HEK293T (cell line): ENCODE results near the gene UBE2QL1.

Source experiments
- CTCF ChIA-PET: fragments of 350-600 bp; formaldehyde crosslinking; extraction: SDS; loops from one replicate; lab custom pipeline; 2021; ENCODE audit warnings: antibody characterized with exemption, inconsistent platforms; lab: Yijun Ruan, JAX
- POLR2A ChIA-PET: fragments of 350-600 bp; formaldehyde crosslinking; extraction: SDS; loops from one replicate; lab custom pipeline; 2020; ENCODE audit warnings: antibody characterized with exemption, inconsistent platforms; lab: Yijun Ruan, JAX
- DNase-seq: peaks from one replicate; pipeline ENCODE4 v3.0.0; 2012; ENCODE audit warnings: mixed read lengths; ENCODE audit errors: extremely low spot score
- ARNT ChIP-seq: fragments of 450-650 bp; IDR thresholded peaks from 2 replicates; pipeline ENCODE4 v1.6.1; 2017; ENCODE audit warnings: mild to moderate bottlenecking
- BHLHE40 ChIP-seq: fragments of 450-650 bp; IDR thresholded peaks from 2 replicates; pipeline ENCODE4 v1.6.1; 2016; ENCODE audit warnings: mild to moderate bottlenecking, moderate library complexity, borderline replicate concordance
- CTBP1 ChIP-seq: fragments of 450-650 bp; IDR thresholded peaks from 2 replicates; pipeline ENCODE4 v1.6.1; 2016; ENCODE audit warnings: borderline replicate concordance
- ELF4 ChIP-seq: fragments of 450-650 bp; IDR thresholded peaks from 2 replicates; pipeline ENCODE4 v1.6.1; 2017; ENCODE audit warnings: antibody characterized with exemption
- FOXA1 ChIP-seq: fragments of 450-650 bp; IDR thresholded peaks from 2 replicates; pipeline ENCODE4 v1.6.1; 2016; ENCODE audit warnings: mild to moderate bottlenecking
- FOXK2 ChIP-seq: fragments of 450-650 bp; IDR thresholded peaks from 2 replicates; pipeline ENCODE4 v1.6.1; 2016; ENCODE audit warnings: mild to moderate bottlenecking
- FOXM1 ChIP-seq: fragments of 450-650 bp; IDR thresholded peaks from 2 replicates; pipeline ENCODE4 v1.6.1; 2017; ENCODE audit warnings: mild to moderate bottlenecking, borderline replicate concordance
- HDGF ChIP-seq: fragments of 450-650 bp; IDR thresholded peaks from 2 replicates; pipeline ENCODE4 v1.6.1; 2017; ENCODE audit warnings: antibody characterized with exemption, borderline replicate concordance
- L3MBTL2 ChIP-seq: fragments of 450-650 bp; conservative IDR thresholded peaks from 2 replicates; pipeline ENCODE4 v1.6.1; 2016; ENCODE audit warnings: mild to moderate bottlenecking
- LEF1 ChIP-seq: fragments of 450-650 bp; IDR thresholded peaks from 2 replicates; pipeline ENCODE4 v1.6.1; 2017; ENCODE audit warnings: mild to moderate bottlenecking, borderline replicate concordance
- NFRKB ChIP-seq: fragments of 450-650 bp; IDR thresholded peaks from 2 replicates; pipeline ENCODE4 v1.6.1; 2016; ENCODE audit warnings: mild to moderate bottlenecking, moderate library complexity
- PKNOX1 ChIP-seq: fragments of 450-650 bp; IDR thresholded peaks from 2 replicates; pipeline ENCODE4 v1.6.1; 2016
- SP1 ChIP-seq: fragments of 450-650 bp; IDR thresholded peaks from 2 replicates; pipeline ENCODE4 v1.6.1; 2017
- SUZ12 ChIP-seq: fragments of 450-650 bp; IDR thresholded peaks from 2 replicates; pipeline ENCODE4 v1.6.1; 2016; ENCODE audit warnings: mild to moderate bottlenecking
- TARDBP ChIP-seq: fragments of 450-650 bp; IDR thresholded peaks from 2 replicates; pipeline ENCODE4 v1.6.1; 2016
- ZNF384 ChIP-seq: fragments of 450-650 bp; IDR thresholded peaks from 2 replicates; pipeline ENCODE4 v1.6.1; 2016

Gene UBE2QL1

GRCh38 chr5:6495433-6496206, 47.0 kb downstream of the UBE2QL1 start:
- DNase-seq: no peak

DNA sequence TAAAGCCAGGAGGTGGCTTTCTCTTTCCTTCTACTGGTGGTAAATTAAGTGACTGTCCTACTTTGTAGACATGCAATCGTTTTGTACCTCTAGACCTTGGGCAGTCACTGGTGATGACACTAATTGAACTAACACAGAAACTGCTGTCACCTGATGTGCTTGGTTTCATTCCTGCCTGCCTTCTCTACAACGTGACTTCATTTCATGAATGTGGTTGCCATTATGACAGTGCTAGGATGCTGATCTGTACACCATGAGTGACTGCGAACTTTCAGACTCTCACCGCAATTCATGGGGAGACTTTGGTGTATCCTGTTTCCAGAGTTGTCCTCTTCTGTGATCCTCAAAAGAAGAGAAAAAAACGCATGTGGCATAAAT, 47.5 kb downstream of the UBE2QL1 start:
- no peak for DNase-seq
- TF ChIP-seq FOXM1 (no peak), FOXA1 (no peak), ELF4 (no peak), SUZ12 (no peak), NFRKB (no peak), CTBP1 (no peak), PKNOX1 (no peak), SP1 (no peak), LEF1 (no peak), FOXK2 (no peak), HDGF (no peak), BHLHE40 (no peak), ARNT (no peak)
- CTCF ChIA-PET: no interaction called here
- POLR2A ChIA-PET: no interaction called here

More at GRCh38 chr5:6495433-6496206, 47.0 kb downstream of the UBE2QL1 start:
- CTCF ChIA-PET: no interaction called here
- POLR2A ChIA-PET: no interaction called here
- TF ChIP-seq FOXM1 (no peak), ARNT (no peak), ZNF384 (no peak), LEF1 (no peak), FOXK2 (no peak), HDGF (no peak), CTBP1 (no peak), FOXA1 (no peak), BHLHE40 (no peak), NFRKB (no peak), TARDBP (no peak), L3MBTL2 (no peak), PKNOX1 (no peak)

DNA sequence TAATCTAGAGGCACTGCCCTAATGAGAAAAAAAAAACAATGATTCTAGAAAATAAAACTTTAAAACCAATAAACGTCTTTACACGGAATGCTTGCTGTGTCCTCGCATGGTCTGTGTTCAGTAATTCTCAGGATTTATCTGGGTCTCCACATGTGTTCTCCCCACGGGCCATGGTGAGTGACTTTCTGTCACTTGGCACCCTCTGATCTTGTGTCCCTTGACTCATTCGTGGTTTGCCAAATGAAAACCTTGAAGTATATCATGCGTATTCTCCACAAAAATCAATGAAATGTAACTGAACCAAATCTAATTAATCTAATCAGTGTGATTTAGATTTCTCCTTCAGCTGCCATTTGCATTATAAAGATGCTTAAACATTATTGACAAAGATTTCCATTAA, 48.0 kb downstream of the UBE2QL1 start:
- CTCF ChIA-PET: no interaction called here
- DNase-seq: no peak
- TF ChIP-seq ARNT (no peak), SP1 (no peak), PKNOX1 (no peak), ELF4 (no peak), HDGF (no peak), L3MBTL2 (no peak), FOXA1 (no peak), ZNF384 (no peak), BHLHE40 (no peak), TARDBP (no peak), CTBP1 (no peak), SUZ12 (no peak), FOXM1 (no peak), NFRKB (no peak), FOXK2 (no peak), LEF1 (no peak)
- POLR2A ChIA-PET: no interaction called here

- ChIA-PET CTCF (no interaction called here), POLR2A (no interaction called here)
- no peak for DNase-seq
- TF ChIP-seq SP1: no peak
- TF ChIP-seq ZNF384: no peak
- no peak for TF ChIP-seq L3MBTL2
- TF ChIP-seq FOXM1: no peak
- TF ChIP-seq HDGF: no peak
- no peak for TF ChIP-seq SUZ12
- TF ChIP-seq TARDBP: no peak
- no peak for TF ChIP-seq ARNT
Observed at GRCh38 chr5:6497262-6497661, 48.6 kb downstream of the UBE2QL1 start.

DNA sequence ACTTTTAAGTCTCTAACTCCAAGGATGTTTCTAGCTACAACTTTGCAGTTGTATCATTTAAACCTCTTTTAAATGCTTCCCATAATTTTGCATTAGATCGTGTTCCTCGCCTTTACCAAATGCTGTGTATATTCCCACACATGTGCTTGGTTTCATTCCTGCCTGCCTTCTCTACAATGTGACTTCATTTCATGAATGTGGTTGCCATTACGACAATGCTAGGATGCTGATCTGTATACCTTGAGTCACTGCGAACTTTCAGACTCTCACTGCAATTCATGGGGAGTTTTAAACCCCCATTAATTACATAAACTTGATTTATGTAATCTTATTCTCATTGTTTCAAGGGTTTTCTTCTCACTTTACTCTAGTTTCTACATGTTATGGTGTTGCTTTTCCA, 50.3 kb downstream of the UBE2QL1 start:
- ChIA-PET POLR2A (no interaction called here), CTCF (no interaction called here)
- TF ChIP-seq TARDBP (no peak), NFRKB (no peak), ARNT (no peak), FOXM1 (no peak), ELF4 (no peak), BHLHE40 (no peak), SP1 (no peak), CTBP1 (no peak), LEF1 (no peak), ZNF384 (no peak), L3MBTL2 (no peak), FOXA1 (no peak), HDGF (no peak), PKNOX1 (no peak), FOXK2 (no peak), SUZ12 (no peak)
- DNase-seq: no peak

DNA sequence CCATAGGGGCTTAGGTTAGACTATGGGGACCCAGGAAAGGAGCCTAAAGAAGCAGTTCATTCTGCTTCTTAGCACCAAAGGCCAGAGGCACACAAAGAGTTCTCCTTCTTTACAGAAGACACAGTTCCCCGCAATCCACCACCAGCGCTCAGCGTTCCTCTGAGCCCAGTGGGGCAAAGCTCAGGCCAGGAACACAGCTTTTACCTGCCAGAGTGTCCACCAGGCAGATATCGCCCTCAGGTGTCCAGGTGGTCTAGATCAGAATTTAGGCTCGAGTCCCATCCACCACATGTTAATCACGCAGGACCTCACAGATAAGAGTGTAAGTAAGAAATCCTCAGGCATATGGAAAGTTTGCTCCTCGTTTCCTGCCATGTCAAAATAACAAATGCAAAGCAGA, 53.0 kb downstream of the UBE2QL1 start:
- POLR2A ChIA-PET: no interaction called here
- DNase-seq: no peak
- CTCF ChIA-PET: no interaction called here
- TF ChIP-seq NFRKB (no peak), ZNF384 (no peak), PKNOX1 (no peak), LEF1 (no peak)
